ENCODE measurements around the gene MICAL1.
A peak's percentile ranks its signal among the peaks of the same experiment; 100 is the strongest.
"Not testable (repeated sequence)": the region's sequence is repeated elsewhere in the genome, so short reads cannot be mapped to it uniquely, and the experiment has no call there.

Gene MICAL1

DNA sequence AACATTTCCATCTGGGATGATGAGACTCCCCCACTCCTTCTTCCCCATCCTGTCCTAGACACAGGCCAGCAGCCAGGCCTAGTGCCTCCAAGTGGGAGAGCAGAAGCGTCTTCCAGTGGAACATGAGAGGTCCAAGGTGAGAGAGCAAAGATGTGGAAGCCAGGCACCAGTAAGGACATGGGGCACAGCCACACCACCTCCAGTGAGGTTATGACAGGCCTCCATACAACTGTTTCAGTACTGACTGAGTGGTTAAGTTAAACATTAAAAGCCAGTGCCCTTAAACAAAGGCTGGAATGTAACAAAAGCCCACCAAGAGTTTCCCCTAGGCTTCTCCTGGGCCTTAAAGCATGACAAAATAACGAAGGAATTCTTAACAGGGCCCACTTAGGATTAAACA lies 22.2 kb upstream of the MICAL1 start:
- DNase-seq (ENCODE audit: low read depth in 2 of 2) = no peak

DNA sequence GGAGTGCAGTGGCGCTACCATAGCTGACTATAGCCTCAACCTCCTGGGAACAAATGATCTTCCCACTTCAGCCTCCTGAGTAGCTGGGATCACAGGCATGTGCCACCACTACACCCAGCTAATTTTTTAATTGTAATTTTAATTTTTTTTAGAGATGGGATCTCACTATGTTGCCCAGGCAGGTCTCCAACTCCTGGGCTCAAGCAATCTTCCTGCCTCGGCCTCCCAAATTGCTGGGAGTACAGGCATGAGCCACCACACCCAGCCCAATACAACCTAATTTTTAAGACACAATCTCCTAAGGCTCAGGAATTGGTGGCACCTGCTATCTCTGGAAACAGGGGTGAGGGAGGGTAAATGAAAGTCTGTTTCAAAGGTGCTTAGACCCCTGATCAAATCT lies 21.6 kb upstream of the MICAL1 start:
- DNase-seq (ENCODE audit: low read depth in 2 of 2) = no peak

DNA sequence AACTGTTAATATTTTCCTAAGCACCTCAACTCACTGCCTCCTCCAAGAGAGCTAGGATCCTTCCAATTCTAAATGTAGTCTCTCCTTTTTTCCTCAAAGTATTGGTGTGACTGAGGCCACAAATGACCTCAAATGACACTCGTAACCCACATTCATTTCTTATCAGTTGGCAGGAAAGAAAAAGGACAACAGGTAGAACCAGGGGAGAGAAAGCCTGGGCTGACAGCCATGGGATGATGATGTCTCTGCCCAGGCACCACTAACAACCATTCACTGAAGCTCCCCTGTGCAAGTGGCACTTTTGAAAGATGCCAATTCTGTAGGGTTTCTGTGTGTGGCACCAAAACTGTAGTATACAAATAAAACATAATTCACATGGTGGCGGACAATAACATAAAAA lies 20.1 kb upstream of the MICAL1 start:
- no peak for DNase-seq (ENCODE audit: low read depth in 2 of 2)

DNA sequence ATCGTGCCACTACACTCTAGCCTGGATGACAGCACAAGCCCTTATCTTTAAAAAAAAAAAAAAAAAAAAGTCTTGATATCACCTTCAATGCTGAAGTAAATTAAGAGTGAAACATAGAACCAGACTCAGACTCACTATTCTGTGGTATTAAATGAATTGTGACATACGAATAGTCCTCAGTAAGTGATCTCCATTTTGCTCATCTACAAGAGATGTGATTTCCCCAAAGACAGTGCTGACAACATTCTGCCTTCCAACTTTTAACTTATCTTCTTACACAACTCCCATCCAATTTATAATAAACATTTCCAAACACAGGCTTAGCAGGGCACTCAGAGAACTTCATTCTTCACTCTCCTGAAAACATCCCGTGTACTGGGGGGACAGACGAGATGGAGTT lies 19.4 kb upstream of the MICAL1 start:
- no peak for DNase-seq (ENCODE audit: low read depth in 2 of 2)

DNA sequence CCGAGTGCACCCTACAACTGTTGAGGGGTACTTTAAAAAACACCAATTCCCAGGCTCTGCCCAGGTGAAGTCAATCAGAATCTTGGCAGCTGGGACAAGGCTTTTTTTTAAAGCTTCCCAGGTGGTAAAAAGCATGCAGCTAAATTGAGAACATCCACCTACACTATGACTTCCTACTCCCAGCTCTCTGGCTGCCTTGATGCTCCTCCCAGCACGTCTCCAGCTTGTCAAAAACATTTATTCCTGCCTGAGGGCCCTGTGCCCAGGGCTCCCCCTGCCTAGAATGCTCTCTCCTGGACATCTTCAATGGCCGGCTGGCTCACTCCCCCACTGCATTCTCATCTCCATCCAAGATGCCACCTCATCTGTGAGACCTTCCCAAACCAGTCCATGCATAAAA lies 17.5 kb upstream of the MICAL1 start:
- DNase-seq (ENCODE audit: low read depth in 2 of 2) = no peak

DNA sequence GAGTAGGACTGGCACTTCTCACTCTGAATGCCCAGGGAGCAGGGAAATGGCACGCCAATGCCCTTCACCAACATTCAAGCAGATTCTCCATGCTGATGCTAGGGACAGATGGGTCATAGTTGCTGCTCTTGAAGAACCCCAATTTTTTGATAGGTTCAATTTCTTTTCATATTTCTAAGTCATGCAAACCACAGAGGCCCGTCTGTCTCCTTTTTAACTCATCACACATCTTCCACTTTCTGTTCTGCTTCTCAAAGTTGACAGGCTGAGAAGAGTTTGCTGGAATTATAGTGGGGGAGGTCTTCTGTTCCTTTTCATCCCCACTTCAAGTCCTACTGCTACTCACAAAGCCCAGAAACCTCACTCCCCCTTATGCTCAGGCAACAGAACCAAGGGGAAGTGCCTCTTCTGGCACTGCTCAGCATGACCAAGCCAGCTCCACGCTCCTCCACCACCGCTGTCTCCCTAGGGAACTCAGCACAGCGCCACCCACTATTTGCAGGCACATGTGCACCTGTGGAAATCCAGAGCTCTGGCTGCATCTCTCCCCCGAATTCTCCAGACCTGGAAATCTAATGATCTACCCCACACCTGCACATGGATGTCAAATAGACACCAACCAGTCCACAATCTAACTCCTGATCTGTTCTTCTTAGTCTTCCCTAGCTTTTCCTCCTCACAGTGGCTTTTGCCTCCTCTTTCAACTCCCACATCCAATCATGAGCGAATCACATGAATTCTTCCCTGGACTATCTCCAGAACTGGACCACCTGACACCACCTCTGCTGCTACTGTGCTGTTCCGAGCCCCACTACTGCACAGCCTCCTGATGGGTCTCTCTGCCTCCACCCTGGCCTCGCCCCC lies 16.8 kb upstream of the MICAL1 start:
- DNase-seq (ENCODE audit: low read depth in 2 of 2) = no peak

DNA sequence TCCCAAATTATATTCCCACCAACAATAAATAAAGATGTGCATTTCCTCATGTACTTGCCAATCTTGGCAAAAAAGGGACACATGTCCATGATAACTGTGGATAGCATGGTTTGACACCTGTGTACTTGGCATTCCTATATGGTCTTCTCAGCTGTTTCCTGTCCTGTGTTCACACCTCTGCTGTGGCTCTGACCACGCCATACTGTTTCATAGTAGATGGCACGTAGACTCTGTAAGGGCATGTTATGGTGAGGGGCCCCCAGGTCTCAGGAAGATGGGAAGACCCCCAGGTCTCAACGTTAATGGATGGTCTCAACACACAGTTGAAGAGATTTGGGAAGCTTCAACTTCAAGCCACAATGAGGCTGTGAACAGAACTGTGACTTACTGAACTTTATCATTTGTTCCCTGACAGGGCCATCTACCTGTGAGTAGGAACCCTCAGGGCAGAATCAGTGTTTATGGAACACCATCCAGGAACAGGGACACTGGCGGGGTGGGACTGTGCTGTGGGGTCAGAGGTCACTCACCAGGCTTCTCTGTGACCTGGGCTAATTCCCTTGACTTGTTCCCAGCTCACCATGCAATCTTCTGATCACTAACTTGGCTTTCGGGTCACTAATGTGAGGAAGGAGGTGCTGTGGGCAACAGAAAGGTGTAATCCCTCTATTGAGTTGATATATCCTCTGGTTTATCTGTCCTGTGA lies 15.7 kb upstream of the MICAL1 start:
- no peak for DNase-seq (ENCODE audit: low read depth in 2 of 2)

DNA sequence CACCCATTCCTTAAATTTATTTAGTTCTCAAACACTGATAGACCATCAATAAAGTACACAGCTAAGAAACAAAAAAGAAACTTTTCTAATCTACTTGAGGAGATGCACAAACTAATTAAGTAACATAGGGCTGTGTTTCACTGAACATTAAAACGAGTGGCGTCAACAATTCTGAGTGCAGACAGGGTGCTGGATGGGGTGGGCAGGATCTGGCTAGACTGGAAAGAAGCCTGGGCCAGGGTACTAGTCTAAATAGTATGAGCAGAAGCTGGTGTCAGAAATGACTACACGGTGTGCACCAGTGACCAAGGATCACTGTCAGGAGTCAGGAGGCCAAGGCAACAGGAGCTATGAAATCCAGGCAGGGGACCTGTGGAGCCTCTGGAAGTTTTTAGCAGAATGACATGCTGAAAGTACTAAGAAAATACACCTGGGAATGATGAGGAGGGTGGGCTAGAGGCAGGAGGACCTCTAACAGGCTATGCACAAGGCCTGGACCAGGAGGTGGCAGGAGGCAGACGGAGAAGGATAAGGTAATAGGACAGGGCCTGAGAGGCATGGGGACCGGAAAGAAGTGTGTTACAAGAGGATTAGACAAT lies 14.1 kb upstream of the MICAL1 start:
- no peak for DNase-seq (ENCODE audit: low read depth in 2 of 2)

DNA sequence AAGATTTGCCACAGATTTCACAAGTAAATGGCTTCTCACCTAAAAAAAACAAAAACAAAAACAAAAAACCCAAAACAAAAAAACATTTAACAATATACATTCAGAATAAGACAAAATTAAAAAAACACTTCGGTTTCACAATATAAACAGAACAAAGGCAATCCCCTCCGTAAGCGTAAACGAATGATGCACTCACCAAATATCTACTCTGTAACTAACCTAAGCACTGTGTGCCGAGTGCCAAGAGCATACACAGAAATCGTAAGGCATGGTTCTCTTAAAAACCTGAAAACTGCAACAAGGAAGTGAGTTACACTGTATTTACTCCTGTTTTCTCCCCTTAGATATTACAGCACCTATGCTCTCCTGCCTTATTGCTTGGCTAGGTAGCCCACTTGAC lies 12.1 kb upstream of the MICAL1 start:
- DNase-seq (ENCODE audit: low read depth in 2 of 2) = no peak

DNA sequence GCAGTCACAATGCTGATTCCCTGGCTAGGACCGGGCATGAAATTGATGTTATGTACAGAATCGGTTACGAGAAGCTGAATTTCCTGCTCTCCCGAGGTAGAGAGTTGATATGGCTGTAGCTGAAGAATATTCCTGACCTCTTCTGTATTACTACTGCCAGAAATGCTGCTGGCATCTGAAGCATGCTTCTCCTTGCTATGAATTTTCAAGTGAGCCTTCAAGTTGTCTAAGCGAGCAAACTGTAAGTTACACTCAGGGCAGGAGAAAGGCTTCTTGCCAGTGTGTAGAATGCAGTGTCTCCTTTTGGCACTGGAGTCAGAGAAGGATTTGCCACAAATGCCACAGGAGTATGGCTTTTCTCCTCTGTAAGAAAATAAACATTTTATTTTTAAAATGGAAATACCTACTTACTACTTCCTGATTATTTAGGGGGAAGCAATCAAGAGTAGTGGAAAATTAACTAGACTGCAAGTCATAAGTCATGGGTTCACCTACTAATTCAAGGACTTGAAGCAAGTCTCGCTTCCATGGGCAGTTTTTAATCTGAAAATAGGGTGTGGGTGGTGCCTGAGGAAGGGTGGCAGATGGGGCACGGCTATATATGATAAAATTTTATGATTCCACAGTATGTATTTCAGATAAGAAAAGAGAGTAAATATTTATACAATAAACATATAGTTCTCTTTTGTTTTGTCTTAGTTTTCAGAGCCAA lies 10.8 kb upstream of the MICAL1 start:
- no peak for DNase-seq (ENCODE audit: low read depth in 2 of 2)

DNA sequence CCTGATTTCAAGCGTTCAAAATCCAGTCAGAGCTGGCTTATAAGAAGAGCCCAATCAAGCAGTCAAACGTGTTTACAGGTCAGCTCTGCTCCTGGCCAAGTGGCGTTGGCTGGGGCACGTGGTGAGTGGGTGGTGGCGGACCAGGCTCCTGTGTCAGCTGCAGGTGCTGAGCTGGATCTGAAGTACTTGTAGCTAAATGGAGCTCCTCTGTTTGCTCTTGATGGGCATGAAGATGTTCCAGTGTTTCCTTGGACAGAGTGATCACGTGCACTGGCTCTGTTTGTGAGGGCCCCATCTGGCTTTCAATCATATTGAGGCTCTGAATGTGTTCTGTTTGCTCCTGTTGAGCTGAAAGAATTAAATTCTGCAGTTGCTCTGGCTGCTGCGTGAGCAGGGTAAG lies 10.2 kb upstream of the MICAL1 start:
- DNase-seq (ENCODE audit: low read depth in 2 of 2) = no peak

DNA sequence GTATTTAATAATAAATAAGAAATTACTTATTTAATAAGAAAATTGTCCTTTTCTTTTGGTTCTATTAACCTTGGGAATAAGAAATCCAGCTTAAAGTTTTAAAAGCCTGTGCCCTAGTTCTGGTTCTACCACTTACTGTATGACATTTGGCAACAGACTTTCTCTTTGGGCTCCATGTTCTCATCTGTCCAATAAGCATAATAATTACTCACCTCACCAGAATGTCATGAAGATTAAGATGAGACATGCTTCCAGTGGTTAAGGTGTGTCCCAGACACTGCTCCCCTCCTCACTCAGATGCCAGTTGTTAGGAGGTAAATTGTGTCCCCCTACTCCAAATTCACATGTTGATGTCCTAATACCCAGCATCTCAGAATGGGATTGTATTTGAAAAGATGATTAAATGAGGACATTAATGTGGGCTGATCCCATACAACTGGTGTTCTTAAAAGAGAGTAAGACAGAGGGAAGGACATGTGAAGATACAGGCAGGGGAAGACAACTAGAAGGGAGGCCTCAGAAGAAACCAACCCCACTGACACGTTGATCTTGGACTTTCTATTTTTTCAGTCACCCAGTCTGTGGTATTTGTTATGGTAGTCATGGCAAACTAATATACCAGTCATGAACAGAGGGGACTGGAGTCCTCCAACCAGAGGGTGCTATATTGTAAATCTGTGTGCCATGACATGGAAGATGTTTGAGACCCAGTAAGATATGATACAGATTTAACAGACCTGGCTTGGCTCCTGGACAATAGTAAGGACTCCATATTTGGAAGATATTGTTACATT lies 6.4 kb upstream of the MICAL1 start:
- no peak for DNase-seq (ENCODE audit: low read depth in 2 of 2)

DNA sequence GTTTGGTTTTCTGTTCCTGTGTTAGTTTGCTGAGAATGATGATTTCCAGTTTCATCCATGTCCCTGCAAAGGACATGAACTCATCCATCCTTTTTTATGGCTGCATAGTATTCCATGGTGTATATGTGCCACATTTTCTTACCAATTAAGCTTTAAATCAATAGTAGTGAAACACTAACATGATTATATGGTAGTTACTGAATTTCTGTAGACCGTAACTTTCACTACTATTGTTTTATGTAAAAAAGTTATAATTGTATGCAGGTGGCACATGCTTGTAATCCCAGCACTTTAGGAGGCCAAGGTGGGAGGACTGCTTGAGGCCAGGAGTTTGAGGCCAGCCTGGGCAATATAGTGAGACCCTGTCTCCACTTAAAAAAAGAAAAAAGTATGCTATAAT lies 5.6 kb upstream of the MICAL1 start:
- not testable (repeated sequence) for DNase-seq (ENCODE audit: low read depth in 2 of 2)

DNA sequence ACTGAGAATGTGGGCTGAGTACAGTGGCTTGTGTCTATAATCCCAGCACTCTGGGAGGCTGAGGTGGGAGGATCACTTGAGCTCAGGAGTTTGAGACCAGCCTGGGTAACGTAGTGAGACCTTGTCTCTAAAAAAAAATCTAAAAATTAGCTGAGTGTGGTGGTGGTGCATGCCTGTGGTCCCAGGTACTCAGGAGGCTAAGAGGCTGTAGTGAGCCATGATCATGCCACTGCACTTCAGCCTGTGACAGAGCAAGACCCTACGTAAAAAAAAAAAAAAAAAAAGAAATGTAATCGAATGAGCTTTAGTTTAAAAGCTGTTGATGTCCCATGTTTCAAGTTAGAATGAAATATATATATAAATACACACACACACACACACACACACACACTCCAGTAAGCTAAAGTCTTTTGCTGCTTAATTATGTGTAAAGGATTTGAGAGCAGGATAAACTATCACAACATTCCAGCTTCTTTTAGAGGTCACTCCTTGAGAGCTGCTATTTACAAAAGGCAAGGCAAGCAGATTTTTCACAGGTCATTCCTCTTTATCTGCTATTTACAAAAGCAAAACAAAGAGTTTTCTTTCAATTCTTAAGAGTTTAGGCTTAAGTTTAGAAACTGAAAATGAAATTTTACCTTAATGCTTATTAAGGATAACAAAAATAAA lies 4.7 kb upstream of the MICAL1 start:
- DNase-seq (ENCODE audit: low read depth in 2 of 2) = no peak

DNA sequence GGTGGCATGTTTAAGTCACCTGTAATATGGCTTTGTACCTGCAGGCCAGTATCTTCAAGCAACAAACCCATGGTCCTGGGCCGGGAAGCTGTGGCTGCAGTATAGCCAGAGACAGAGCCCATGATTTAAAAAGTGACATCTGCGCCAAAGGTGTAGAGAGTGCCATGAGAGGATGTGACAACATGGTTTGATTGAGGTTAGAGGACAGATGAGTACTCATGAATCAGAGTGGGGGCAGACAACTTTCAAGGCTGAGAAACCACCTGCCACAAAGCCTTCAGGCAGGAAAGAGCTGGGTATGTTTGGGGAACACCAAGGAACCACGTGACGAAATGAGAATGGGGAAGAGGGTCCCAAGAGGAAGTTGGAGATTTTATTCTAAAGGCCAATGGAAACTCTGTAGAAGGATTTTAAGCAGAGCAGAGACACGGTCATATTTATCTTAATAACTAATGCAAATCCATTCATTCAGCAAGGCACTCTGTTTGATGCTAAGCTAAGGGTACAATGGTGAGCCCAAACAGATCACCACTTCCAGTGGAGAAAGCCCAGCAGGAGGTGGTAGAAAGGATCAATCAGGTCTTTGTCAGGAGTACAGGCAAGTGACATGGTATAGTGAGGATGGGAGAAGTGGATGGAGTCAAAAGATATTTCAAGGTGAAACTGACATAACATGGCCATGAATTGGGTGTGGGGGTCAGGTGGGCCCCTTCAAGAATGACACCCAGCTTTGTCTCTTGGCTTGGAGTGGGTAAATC lies 3.4 kb upstream of the MICAL1 start:
- peak in 1 of 2 donors; percentile 25 for DNase-seq (ENCODE audit: low read depth in 2 of 2)

DNA sequence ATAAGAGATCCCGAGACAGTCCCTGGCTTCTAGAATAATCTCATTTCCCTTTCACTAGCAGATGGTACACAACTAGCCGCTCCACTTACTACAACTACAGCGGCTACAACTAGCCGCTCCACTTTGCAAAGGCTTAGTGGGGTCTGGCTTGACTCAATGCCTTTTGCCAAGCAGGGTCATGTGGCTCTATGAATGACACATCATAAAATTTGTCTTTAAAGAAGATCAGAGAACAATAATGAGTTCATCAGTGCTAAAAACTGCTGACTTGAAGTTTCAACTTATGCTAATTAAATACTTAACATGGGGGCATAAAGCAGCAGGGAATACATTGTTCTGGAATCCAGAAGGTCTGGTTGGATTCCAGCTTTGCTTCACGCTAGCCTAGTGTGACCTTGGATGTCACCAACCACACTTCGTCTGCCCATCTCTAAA lies 2.0 kb upstream of the MICAL1 start:
- no peak for DNase-seq (ENCODE audit: low read depth in 2 of 2)

DNA sequence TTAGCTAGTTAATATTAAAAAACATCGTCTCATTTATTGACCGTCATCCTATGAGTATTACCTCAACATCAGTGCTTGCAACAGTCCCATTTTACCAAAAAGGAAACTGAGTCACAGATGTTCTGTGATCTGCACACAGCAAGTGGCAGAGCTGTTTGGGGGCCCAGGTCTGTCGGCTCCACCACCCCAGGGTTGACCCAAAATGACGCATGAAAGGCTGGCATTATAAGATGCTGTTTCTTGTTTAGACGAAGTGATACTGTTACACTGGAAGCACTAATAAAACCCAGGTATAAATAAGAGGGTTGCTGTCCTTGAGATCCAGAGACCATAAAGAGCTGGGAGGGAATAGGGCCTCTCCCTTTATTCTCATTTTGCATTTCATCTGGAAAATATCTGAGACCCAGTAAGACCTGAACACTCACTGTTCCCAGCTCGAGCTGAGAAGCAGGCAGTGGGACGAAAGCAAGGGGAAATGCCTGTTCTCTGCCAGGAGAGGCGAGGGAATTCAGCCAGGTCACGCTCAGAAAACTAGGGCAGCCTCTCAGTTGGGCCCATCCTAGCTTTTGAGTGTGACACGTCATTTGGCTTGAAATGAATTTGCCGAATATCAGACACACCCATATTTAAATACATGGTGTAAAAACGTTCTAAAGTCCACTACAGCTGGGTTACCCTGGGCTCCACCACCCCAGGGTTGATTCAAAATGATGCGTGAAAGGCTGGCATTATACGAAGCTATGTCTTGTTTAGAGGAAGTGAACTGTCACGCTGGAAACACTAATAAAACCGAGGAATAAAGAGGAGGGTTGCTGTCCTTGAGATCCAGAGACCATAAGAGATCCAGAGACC lies 1.4 kb upstream of the MICAL1 start:
- DNase-seq (ENCODE audit: low read depth in 2 of 2) = no peak

DNA sequence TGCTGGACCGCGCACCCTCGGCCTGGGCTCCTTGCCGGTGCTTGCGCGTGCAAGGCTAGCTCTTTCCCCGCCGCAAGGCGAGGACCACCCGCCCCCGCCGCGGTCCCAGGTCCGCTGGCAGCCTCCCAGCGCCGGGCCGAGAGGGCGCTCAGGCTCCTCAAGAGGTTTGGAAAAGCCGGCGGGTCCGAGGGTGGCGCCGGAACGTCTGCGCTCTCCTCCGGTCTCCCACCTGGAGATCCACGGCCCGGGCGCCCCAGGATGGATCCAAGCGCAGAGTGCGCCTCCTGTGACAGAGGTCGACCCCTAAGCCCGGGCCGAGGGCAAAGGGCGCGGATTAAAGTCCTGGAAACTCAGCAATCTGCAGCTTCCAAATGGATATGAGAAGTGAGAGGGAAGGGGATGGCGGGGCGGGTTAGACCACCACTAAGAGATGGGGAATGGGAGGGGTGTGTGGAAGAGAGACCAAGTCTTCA lies 575 bp upstream of the MICAL1 start:
- no peak for DNase-seq (ENCODE audit: low read depth in 2 of 2)
